Muscle of arm (tissue), 12 donors: ENCODE data around the gene SYP. TPM values are rescaled to one million over a fixed set of nuclear protein-coding genes. Genes with fewer than 3 reads are reported as not detected.
"Not testable (repeated sequence)": the region's sequence is repeated elsewhere in the genome, so short reads cannot be mapped to it uniquely, and the experiment has no call there.

Experiments used
- DNase-seq: peaks from one replicate; pipeline ENCODE4 v3.0.0-alpha.2; 2013
- polyA plus RNA-seq, 12 donors: library from polyadenylated mRNA; unstranded; fragments of 120-200 nt; gene quantifications; one replicate each; pipeline ENCODE4 v1.2.1, GENCODE V29; 2013; ENCODE audit not compliant: insufficient read length in 12 of 12

The SYP gene
- polyA plus RNA-seq, 12 donors = 0.59 to 5.9 (median 0.97) TPM; not detected in 1

GRCh38 chrX:49167740-49168108 is 32.3 kb downstream of the SYP start:
- DNase-seq = no peak

GRCh38 chrX:49166914-49167739 is 32.9 kb downstream of the SYP start:
- DNase-seq = no peak

GRCh38 chrX:49165901-49166881 is 33.8 kb downstream of the SYP start:
- no peak for DNase-seq

GRCh38 chrX:49164589-49165360 is 35.2 kb downstream of the SYP start:
- DNase-seq = no peak

GRCh38 chrX:49163555-49164419 is 36.2 kb downstream of the SYP start:
- peak; percentile 83 for DNase-seq

GRCh38 chrX:49162620-49163019 is 37.4 kb downstream of the SYP start, which contains the start of gene MAGIX:
Gene MAGIX, plus strand, starts transcription at chrX:49162758. Its CDS starts 132 bp downstream, at chrX:49162890.
- DNase-seq = no peak

GRCh38 chrX:49161632-49162031 is 38.4 kb downstream of the SYP start:
- no peak for DNase-seq

GRCh38 chrX:49160908-49161307 is 39.1 kb downstream of the SYP start:
- no peak for DNase-seq

GRCh38 chrX:49157194-49157593 is 42.8 kb downstream of the SYP start:
- DNase-seq = no peak

- DNase-seq = peak; percentile 83
Measured at GRCh38 chrX:49155900-49156837, 43.8 kb downstream of the SYP start.

- no peak for DNase-seq
Measured at GRCh38 chrX:49155243-49155899, 44.6 kb downstream of the SYP start.

- no peak for DNase-seq
Measured at GRCh38 chrX:49153467-49153866, 46.5 kb downstream of the SYP start.

- DNase-seq = not testable (repeated sequence)
Measured at GRCh38 chrX:49149291-49149690, 50.7 kb downstream of the SYP start.

GRCh38 chrX:49148390-49149100 is 51.4 kb downstream of the SYP start:
- DNase-seq = not testable (repeated sequence)

GRCh38 chrX:49147936-49148335 is 52.1 kb downstream of the SYP start:
- no peak for DNase-seq

- DNase-seq = no peak
Measured at GRCh38 chrX:49147282-49147681, 52.7 kb downstream of the SYP start.

GRCh38 chrX:49143154-49143553 is 56.8 kb downstream of the SYP start:
- not testable (repeated sequence) for DNase-seq

GRCh38 chrX:49142264-49142663 is 57.7 kb downstream of the SYP start:
- not testable (repeated sequence) for DNase-seq
